Prostate gland (tissue), 2 donors: ENCODE data around the gene F12.

Experiments
- POLR2A ChIP-seq: fragments of 450-650 bp; IDR thresholded peaks from one replicate; pipeline ENCODE4 v1.6.1; 2016; ENCODE audit warnings: antibody characterized with exemption, mild to moderate bottlenecking
- POLR2AphosphoS5 ChIP-seq: sonication (generic); formaldehyde crosslinking; IDR thresholded peaks from one replicate; pipeline ENCODE4 v1.6.1; 2017; ENCODE audit warnings: antibody characterized with exemption
- TF ChIP-seq, protein P1 (sequence below), 4 experiments: fragments of 200-600 bp in 2 of 4; fragments of 450-650 bp in 2 of 4; sonication (generic) in 2 of 4; IDR thresholded peaks; 1 replicate in 3 of 4; 2 replicates in 1 of 4; pipeline ENCODE4 v1.5.1; 2016 to 2019; ENCODE audit warnings: antibody characterized with exemption in 4 of 4, mild to moderate bottlenecking in 2 of 4, moderate library complexity in 2 of 4

DNA sequence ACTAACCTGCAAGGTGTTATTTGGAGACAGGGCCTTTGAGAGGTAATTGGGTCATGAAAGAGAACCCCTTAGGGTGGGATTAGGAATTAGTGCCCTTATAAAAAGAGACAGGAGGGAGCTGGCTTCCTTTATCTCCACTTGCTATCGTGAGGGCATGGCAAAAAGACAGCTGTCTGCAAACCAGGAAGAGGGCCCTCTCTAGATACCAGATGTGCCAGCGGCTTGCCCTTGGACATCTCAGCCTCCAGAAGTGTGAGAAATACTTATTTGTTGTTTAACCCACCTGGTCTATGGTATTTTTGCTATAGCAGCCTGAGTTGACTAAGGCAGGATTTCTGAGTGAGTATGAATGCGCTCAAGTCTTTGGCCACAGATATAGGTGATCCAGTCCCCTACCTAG is 52.6 kb downstream of the F12 start:
- TF ChIP-seq, protein P1, sequence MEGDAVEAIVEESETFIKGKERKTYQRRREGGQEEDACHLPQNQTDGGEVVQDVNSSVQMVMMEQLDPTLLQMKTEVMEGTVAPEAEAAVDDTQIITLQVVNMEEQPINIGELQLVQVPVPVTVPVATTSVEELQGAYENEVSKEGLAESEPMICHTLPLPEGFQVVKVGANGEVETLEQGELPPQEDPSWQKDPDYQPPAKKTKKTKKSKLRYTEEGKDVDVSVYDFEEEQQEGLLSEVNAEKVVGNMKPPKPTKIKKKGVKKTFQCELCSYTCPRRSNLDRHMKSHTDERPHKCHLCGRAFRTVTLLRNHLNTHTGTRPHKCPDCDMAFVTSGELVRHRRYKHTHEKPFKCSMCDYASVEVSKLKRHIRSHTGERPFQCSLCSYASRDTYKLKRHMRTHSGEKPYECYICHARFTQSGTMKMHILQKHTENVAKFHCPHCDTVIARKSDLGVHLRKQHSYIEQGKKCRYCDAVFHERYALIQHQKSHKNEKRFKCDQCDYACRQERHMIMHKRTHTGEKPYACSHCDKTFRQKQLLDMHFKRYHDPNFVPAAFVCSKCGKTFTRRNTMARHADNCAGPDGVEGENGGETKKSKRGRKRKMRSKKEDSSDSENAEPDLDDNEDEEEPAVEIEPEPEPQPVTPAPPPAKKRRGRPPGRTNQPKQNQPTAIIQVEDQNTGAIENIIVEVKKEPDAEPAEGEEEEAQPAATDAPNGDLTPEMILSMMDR (IDR thresholded peaks at IDR 0.05) = no peak
- TF ChIP-seq POLR2A (no peak), POLR2AphosphoS5 (no peak)
